MG63 (cell line): ENCODE results near the gene AMH. TPM values are rescaled to one million over a fixed set of nuclear protein-coding genes. Genes with fewer than 3 reads are reported as not detected.

Experiments used
- DNase-seq: peaks from one replicate; pipeline ENCODE4 v3.0.0-alpha.2; 2020
- H3K27me3 ChIP-seq: fragments of 250-450 bp; sonication (Bioruptor Pico); 2 replicates; pipeline ENCODE4 v1.5.1; 2020; ENCODE audit warnings: mild to moderate bottlenecking, moderate library complexity
- H3K36me3 ChIP-seq: fragments of 250-450 bp; sonication (Bioruptor Pico); 2 replicates; pipeline ENCODE4 v1.5.1; 2020; ENCODE audit warnings: mild to moderate bottlenecking, moderate library complexity
- H3K4me3 ChIP-seq: fragments of 250-450 bp; sonication (Bioruptor Pico); 2 replicates; pipeline ENCODE4 v1.5.1; 2020; ENCODE audit warnings: mild to moderate bottlenecking, moderate library complexity
- H3K9me3 ChIP-seq: fragments of 250-450 bp; sonication (Bioruptor Pico); 2 replicates; pipeline ENCODE4 v1.5.1; 2020; ENCODE audit warnings: mild to moderate bottlenecking, moderate library complexity
- total RNA-seq: library from RNA; depleted of rRNA; stranded (reverse); fragments of >200 nt; shearing (Covaris generic); gene quantifications from 2 replicates; pipeline ENCODE4 v1.2.3, GENCODE V29; 2014; ENCODE audit warnings: low replicate concordance

The AMH gene
- total RNA-seq, 1 experiment from 2014 or later = 0.49 TPM

GRCh38 chr19:2282062-2282861 is 33.1 kb downstream of the AMH start, which contains the start of gene PEAK3:
Gene PEAK3 (minus strand): TSS chr19:2282175. CDS start chr19:2280931, 1,244 bp downstream.
- Histone ChIP-seq H3K4me3 (no peak within 1 kb of the TSS), H3K27me3 (no peaks in the 10 kb centered on the region), H3K36me3 (no peaks in the 10 kb centered on the region), H3K9me3 (no peaks in the 10 kb centered on the region)
- no peak for DNase-seq

DNA sequence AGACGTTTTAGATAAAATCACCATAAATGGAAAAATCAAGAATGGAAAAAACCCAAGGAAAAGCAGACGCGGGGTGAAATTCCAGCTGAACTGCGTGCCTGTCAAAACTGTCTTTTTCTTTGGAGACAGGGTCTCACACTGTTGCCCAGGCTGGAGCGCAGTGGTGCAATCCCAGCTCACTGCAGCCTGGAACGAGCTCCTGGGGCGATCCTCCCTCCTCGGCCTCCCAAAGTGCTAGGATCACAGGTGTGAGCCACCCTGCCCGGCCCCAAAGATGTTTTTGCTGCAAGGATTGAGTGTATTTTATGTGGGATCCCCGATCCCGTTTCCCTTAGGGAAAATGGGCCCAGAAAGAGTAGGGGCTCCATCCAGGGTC is 33.7 kb downstream of the AMH start:
- H3K36me3 ChIP-seq = no peaks in the 10 kb centered on the region
- no peak overlapping the region for H3K4me3 ChIP-seq
- H3K9me3 ChIP-seq = no peaks in the 10 kb centered on the region
- H3K27me3 ChIP-seq = no peaks in the 10 kb centered on the region
- DNase-seq = no peak

DNA sequence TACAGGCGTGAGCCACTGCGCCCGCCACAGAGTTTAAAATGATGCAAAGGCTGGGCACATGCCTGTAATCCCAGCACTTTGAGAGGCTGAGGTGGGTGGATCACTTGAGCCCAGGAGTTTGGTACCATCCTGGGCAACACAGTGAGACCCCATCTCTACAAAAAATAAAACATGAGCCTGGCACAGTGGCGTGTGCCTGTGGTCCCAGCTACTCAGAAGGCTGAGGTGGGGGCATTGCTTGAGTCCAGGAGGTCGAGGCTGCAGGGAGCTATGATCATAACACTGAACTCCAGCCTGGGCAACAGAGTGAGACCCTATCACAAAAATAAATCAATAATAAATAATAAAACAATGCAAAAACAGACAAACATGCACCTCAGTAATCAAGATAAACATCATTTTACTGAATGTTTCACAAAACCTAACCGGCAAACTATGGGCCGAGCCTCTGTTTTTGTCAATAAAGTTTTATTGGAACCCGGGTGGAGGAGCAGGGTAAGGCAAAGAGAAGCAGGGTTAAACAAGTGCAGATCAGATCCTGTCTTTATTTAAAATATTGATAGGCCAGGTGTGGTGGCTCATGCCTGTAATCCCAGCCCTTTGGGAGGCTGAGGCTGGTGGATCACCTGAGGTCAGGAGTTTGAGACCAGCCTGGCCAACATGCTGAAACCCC is 34.8 kb downstream of the AMH start:
- H3K36me3 ChIP-seq = no peaks in the 10 kb centered on the region
- H3K9me3 ChIP-seq = no peaks in the 10 kb centered on the region
- no peak for DNase-seq
- no peak overlapping the region for H3K4me3 ChIP-seq
- H3K27me3 ChIP-seq = no peaks in the 10 kb centered on the region

- Histone ChIP-seq H3K9me3 (no peaks in the 10 kb centered on the region), H3K27me3 (no peaks in the 10 kb centered on the region)
- DNase-seq = no peak
Observed at GRCh38 chr19:2286402-2287140, 37.4 kb downstream of the AMH start.

GRCh38 chr19:2287585-2288337 is 38.6 kb downstream of the AMH start:
- DNase-seq = no peak
- no peaks in the 10 kb centered on the region for H3K36me3 ChIP-seq
- H3K9me3 ChIP-seq = no peaks in the 10 kb centered on the region
- no peaks in the 10 kb centered on the region for H3K27me3 ChIP-seq
- no peak overlapping the region for H3K4me3 ChIP-seq

More at GRCh38 chr19:2286402-2287140, 37.4 kb downstream of the AMH start:
- no peak overlapping the region for H3K4me3 ChIP-seq
- no peaks in the 10 kb centered on the region for H3K36me3 ChIP-seq

DNA sequence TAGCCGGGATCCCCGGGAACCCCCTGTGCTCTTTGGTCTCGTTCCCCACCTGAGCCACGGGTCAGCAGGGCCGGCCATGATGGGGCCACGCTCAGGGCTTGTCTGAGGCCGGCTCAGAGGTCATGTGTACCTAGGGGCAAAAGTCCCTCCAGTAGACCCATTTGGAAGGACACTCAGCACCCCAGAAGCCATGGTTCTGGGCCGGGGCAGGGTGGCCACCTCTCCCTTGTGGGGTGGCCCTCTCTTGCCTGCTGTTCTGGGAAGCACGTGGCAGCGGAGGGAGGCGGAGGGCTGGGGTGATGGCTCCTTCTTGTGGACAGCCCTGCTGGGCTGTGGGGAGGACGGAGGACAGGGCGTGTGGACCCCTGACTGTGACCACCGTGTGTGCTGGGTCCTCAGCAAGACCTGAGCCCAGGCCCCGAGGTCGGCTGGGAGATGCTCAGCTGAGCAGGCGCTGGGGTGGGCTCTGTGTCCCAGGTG is 39.3 kb downstream of the AMH start:
- H3K9me3 ChIP-seq = no peaks in the 10 kb centered on the region
- H3K4me3 ChIP-seq = no peak overlapping the region
- no peak for DNase-seq
- no peaks in the 10 kb centered on the region for H3K27me3 ChIP-seq
- H3K36me3 ChIP-seq = no peaks in the 10 kb centered on the region

DNA sequence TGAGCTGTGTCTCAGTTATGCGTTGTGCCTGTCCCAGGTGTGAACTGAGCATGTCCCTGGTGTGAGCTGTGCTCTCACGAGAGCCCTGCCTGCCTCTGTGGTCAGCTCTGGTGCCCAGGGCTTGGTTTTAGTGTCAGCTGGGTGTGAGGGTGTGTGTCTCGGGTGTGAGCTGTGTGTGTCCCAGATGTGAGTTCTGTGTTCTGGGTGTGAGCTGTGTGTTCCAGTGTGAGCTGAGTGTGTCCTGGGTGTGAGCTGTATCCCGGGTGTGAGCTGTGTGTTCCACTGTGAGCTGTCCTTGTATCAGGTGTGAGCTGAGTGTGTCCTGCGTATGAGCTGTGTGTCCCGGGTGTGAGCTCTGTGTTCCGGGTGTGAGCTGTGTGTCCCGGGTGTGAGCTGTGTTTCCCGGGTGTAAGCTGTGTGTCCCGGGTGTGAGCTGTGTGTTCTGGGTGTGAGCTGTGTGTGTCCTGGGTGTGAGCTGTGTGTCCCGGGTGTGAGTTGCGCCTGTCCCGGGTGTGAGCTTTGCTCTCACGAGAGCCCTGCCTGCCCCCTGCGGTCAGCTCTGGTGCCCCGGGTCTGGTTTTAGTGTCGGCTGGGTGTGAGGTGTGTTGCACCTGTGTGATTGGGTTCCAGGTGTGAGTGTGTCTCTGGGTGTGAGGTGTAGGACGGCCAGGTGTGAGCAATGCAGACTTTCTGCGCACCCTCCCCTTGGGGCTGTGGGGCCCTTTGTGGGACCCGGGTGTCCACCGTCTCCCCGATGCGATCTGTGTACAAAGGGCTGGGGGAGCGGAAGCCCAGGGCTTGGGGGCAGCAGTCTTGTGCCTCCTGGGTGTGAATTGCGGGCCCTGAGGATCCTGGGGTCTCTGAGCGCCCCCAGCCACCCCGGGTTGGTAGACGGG is 39.9 kb downstream of the AMH start:
- no peaks in the 10 kb centered on the region for H3K9me3 ChIP-seq
- no peaks in the 10 kb centered on the region for H3K27me3 ChIP-seq
- H3K4me3 ChIP-seq = no peak overlapping the region
- no peak for DNase-seq
- no peaks in the 10 kb centered on the region for H3K36me3 ChIP-seq

- no peaks in the 10 kb centered on the region for H3K9me3 ChIP-seq
- H3K36me3 ChIP-seq = no peaks in the 10 kb centered on the region
- H3K4me3 ChIP-seq = no peak overlapping the region
- DNase-seq = no peak
- no peaks in the 10 kb centered on the region for H3K27me3 ChIP-seq
Observed at GRCh38 chr19:2289714-2290435, 40.8 kb downstream of the AMH start.

- Histone ChIP-seq H3K4me3 (no peak overlapping the region), H3K27me3 (no peaks in the 10 kb centered on the region), H3K9me3 (no peaks in the 10 kb centered on the region), H3K36me3 (no peaks in the 10 kb centered on the region)
- DNase-seq = no peak
Observed at GRCh38 chr19:2290441-2291184, 41.5 kb downstream of the AMH start.

GRCh38 chr19:2291185-2291751 is 42.1 kb downstream of the AMH start:
- Histone ChIP-seq H3K9me3 (no peaks in the 10 kb centered on the region), H3K27me3 (no peaks in the 10 kb centered on the region), H3K36me3 (no peaks in the 10 kb centered on the region), H3K4me3 (no peak overlapping the region)
- DNase-seq = no peak

GRCh38 chr19:2294687-2295335 is 45.7 kb downstream of the AMH start:
- H3K4me3 ChIP-seq = no peak overlapping the region
- DNase-seq = no peak
- no peaks in the 10 kb centered on the region for H3K9me3 ChIP-seq
- H3K36me3 ChIP-seq = no peaks in the 10 kb centered on the region
- H3K27me3 ChIP-seq = no peaks in the 10 kb centered on the region

DNA sequence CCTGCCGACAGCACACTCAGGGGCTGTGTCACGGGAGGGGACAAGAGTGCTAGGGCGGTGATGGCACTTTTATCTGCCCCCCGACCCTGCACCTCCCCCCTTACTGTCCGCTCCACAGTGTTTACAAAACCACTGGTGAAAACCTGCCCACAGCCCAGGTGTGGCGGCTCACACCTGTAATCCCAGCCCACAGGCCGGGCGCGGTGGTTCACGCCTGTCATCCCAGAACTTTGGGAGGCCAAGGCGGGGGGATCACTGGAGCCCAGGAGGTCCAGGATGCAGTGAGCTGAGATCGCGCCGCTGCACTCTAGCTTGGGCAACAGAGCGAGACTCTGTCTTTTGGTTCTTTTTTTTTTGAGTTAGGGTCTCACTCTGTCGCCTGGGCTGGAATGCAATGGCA is 47.0 kb downstream of the AMH start:
- Histone ChIP-seq H3K4me3 (no peak overlapping the region), H3K36me3 (no peaks in the 10 kb centered on the region), H3K9me3 (no peaks in the 10 kb centered on the region), H3K27me3 (no peaks in the 10 kb centered on the region)
- DNase-seq = no peak

GRCh38 chr19:2300533-2300932 is 51.4 kb downstream of the AMH start:
- H3K9me3 ChIP-seq = no peaks in the 10 kb centered on the region
- no peak for DNase-seq
- no peaks in the 10 kb centered on the region for H3K27me3 ChIP-seq
- no peak overlapping the region for H3K4me3 ChIP-seq
- no peaks in the 10 kb centered on the region for H3K36me3 ChIP-seq
